Breast epithelium (tissue), 4 donors: ENCODE results near the gene MACROH2A2. TPM values are rescaled to one million over a fixed set of nuclear protein-coding genes. Genes with fewer than 3 reads are reported as not detected.
"Not testable (repeated sequence)": the region's sequence is repeated elsewhere in the genome, so short reads cannot be mapped to it uniquely, and the experiment has no call there.

ENCODE experiments used
- DNase-seq, 2 donors: peaks; one replicate each; pipeline ENCODE4 v3.0.0-alpha.2; 2019; ENCODE audit warnings: low spot score in 2 of 2
- H3K27ac ChIP-seq, 2 donors: fragments of 200-600 bp; sonication (generic) in 1 of 2; one replicate each; pipeline ENCODE4 v1.5.1; 2016 to 2019; ENCODE audit warnings: mild to moderate bottlenecking in 1 of 2
- H3K27me3 ChIP-seq, 2 donors: fragments of 200-600 bp; sonication (generic) in 1 of 2; one replicate each; pipeline versions ENCODE4 v1.5.1 to v1.6.0; 2017 to 2019; ENCODE audit warnings: control low read depth in 1 of 2, mild to moderate bottlenecking in 1 of 2
- H3K36me3 ChIP-seq: fragments of 200-600 bp; one replicate; pipeline ENCODE4 v1.5.1; 2019
- H3K4me1 ChIP-seq, 2 donors: fragments of 200-600 bp; sonication (generic); one replicate each; pipeline ENCODE4 v1.5.1; 2016 to 2019; ENCODE audit warnings: control low read depth in 1 of 2
- H3K4me3 ChIP-seq, 3 donors: fragments of 200-600 bp; sonication (generic); 1 replicate in 2 of 3; 2 replicates in 1 of 3; pipeline ENCODE4 v1.5.1; 2016 to 2019; ENCODE audit warnings: mild to moderate bottlenecking in 3 of 3, moderate library complexity in 2 of 3
- H3K9me3 ChIP-seq, 2 donors: fragments of 200-600 bp; sonication (generic) in 1 of 2; one replicate each; pipeline ENCODE4 v1.5.1; 2016 to 2019; ENCODE audit warnings: control low read depth in 1 of 2
- POLR2A ChIP-seq: fragments of 450-650 bp; IDR thresholded peaks from one replicate; pipeline ENCODE4 v1.6.1; 2016; ENCODE audit warnings: antibody characterized with exemption, mild to moderate bottlenecking, moderate library complexity
- POLR2AphosphoS5 ChIP-seq, 3 donors: sonication (generic); formaldehyde crosslinking; IDR thresholded peaks; one replicate each; pipeline ENCODE4 v1.6.1; 2017; ENCODE audit warnings: antibody characterized with exemption in 3 of 3
- intact Hi-C: fragments of 100-400 bp; cut with DNase I; formaldehyde crosslinking; loops from one replicate; pipeline ENCODE4 v1.15.1; 2023; ENCODE audit warnings: low total_unique reads
- total RNA-seq, 3 donors: library from RNA; depleted of rRNA; stranded (reverse); fragments of >200 nt; gene quantifications; one replicate each; pipeline ENCODE4 v1.1.0, GENCODE V29; 2016
- TF ChIP-seq, protein P1 (sequence below), 3 donors: fragments of 450-650 bp; IDR thresholded peaks; one replicate each; pipeline ENCODE4 v1.5.1; 2016 to 2017; ENCODE audit warnings: antibody characterized with exemption in 3 of 3, mild to moderate bottlenecking in 3 of 3, moderate library complexity in 3 of 3

Gene MACROH2A2
- total RNA-seq, 3 donors from 2014 or later, result 4.8 to 19.5 (median 15.4) TPM

- H3K27me3 ChIP-seq, result no peaks in the 10 kb centered on the region
- no peak overlapping the region for H3K4me3 ChIP-seq
- no peaks in the 10 kb centered on the region for H3K36me3 ChIP-seq
- DNase-seq, result no peak
- TF ChIP-seq POLR2AphosphoS5 (IDR thresholded peaks at IDR 0.05) (no peak), POLR2A (no peak)
- TF ChIP-seq, protein P1, sequence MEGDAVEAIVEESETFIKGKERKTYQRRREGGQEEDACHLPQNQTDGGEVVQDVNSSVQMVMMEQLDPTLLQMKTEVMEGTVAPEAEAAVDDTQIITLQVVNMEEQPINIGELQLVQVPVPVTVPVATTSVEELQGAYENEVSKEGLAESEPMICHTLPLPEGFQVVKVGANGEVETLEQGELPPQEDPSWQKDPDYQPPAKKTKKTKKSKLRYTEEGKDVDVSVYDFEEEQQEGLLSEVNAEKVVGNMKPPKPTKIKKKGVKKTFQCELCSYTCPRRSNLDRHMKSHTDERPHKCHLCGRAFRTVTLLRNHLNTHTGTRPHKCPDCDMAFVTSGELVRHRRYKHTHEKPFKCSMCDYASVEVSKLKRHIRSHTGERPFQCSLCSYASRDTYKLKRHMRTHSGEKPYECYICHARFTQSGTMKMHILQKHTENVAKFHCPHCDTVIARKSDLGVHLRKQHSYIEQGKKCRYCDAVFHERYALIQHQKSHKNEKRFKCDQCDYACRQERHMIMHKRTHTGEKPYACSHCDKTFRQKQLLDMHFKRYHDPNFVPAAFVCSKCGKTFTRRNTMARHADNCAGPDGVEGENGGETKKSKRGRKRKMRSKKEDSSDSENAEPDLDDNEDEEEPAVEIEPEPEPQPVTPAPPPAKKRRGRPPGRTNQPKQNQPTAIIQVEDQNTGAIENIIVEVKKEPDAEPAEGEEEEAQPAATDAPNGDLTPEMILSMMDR (IDR thresholded peaks at IDR 0.05), result no peak
- H3K27ac ChIP-seq, result no peak overlapping the region
- no peaks in the 10 kb centered on the region for H3K4me1 ChIP-seq
- intact Hi-C loops, result no loop called here
- H3K9me3 ChIP-seq, result no peaks in the 10 kb centered on the region
Observed at GRCh38 chr10:70097459-70097858, 44.8 kb downstream of the MACROH2A2 start.

DNA sequence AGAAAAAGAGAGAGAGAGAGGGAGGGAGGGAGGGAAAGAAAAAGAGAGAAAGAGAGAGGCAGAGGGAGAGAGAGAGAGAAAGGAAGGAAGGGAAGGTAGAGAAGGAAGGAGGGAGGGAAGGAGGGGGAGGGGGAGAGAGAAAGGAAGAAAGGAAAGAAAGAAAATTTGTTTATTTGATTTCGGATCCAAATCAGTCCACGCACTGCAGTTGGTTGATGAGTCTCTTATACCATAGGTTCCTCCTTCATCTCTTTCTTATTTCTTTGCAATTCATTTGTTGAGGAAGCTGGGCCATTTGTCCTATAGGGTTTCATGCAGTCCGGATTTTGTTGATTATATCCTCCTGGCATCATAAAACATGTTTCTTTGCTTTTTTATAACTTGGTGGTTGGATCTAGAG lies 45.6 kb downstream of the MACROH2A2 start:
- Histone ChIP-seq H3K9me3 (no peaks in the 10 kb centered on the region), H3K36me3 (no peaks in the 10 kb centered on the region), H3K4me1 (no peaks in the 10 kb centered on the region), H3K27ac (no peak overlapping the region), H3K4me3 (no peak overlapping the region), H3K27me3 (no peaks in the 10 kb centered on the region)
- intact Hi-C loops, result no loop called here
- DNase-seq, result no peak
- TF ChIP-seq POLR2A, result no peak
- TF ChIP-seq, protein P1 (IDR thresholded peaks at IDR 0.05), result no peak

DNA sequence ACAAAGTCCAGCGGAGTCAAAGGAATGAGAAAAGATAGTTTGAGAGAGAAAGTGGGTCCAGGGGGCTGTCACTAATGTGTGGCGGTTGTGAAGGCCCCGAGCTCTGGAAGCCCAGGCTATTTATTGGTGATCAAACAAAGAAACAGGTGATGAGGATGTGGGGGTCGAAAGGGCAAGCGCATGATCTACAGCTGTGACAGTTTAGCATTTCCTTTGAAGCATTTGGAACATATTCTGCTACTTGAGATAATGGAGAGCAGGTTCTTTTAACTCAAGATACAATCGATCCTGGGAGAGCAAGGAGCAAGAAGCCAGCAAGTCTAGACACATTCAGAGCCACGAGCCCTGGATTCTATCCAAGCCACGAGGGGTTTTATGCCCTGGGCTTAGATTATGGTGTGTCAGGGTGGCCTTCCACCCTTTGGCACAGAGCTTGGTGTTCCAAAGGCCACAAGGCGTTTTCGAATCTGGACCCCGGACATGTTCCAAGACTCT lies 48.5 kb downstream of the MACROH2A2 start:
- DNase-seq, intact Hi-C loops, H3K9me3 ChIP-seq, H3K27ac ChIP-seq, H3K4me1 ChIP-seq, H3K4me3 ChIP-seq, H3K27me3 ChIP-seq, H3K36me3 ChIP-seq: not testable (repeated sequence)

DNA sequence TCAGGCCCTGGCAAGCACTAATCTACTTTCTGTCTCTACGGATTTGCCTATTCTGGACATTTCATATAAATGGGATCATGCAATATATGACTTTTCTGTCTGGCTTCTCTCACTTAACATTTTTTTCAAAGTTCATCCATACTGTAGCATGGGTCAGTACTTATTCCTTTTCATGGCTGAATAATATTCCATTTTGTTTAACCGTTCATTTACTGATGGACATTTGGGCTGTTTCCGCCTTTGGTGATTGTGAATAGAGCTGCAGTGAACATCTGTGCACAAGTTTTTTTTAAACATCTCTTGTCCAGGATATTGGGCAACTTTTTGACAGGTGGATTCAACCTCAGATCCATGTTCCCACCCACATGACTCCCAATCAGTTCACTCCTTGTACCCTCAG lies 49.0 kb downstream of the MACROH2A2 start:
- H3K4me3 ChIP-seq, result no peak overlapping the region
- TF ChIP-seq, protein P1 (IDR thresholded peaks at IDR 0.05), result no peak
- no peak for TF ChIP-seq POLR2AphosphoS5 (IDR thresholded peaks at IDR 0.05)
- TF ChIP-seq POLR2A, result no peak
- H3K4me1 ChIP-seq, result no peaks in the 10 kb centered on the region
- H3K9me3 ChIP-seq, result no peaks in the 10 kb centered on the region
- DNase-seq, result no peak
- H3K27ac ChIP-seq, result no peak overlapping the region
- no peaks in the 10 kb centered on the region for H3K27me3 ChIP-seq
- H3K36me3 ChIP-seq, result no peaks in the 10 kb centered on the region
- intact Hi-C loops, result no loop called here

- Histone ChIP-seq H3K9me3 (no peaks in the 10 kb centered on the region), H3K4me1 (no peaks in the 10 kb centered on the region), H3K27ac (no peak overlapping the region), H3K27me3 (no peaks in the 10 kb centered on the region), H3K4me3 (no peak overlapping the region), H3K36me3 (no peaks in the 10 kb centered on the region)
- TF ChIP-seq POLR2AphosphoS5 (IDR thresholded peaks at IDR 0.05) (no peak), POLR2A (no peak)
- TF ChIP-seq, protein P1 (IDR thresholded peaks at IDR 0.05), result no peak
- DNase-seq, result no peak
- intact Hi-C loops, result no loop called here
Observed at GRCh38 chr10:70106958-70107791, 54.5 kb downstream of the MACROH2A2 start.
